ENCODE results near the gene HNRNPL. TPM values are rescaled to one million over a fixed set of nuclear protein-coding genes. Genes with fewer than 3 reads are reported as not detected.

HNRNPL gene
- total and polyA plus RNA-seq, 2 of the 8 experiments (the other 6 are each of a cell fraction or from before 2014, with no cell fraction given): 404 to 779 TPM

DNA sequence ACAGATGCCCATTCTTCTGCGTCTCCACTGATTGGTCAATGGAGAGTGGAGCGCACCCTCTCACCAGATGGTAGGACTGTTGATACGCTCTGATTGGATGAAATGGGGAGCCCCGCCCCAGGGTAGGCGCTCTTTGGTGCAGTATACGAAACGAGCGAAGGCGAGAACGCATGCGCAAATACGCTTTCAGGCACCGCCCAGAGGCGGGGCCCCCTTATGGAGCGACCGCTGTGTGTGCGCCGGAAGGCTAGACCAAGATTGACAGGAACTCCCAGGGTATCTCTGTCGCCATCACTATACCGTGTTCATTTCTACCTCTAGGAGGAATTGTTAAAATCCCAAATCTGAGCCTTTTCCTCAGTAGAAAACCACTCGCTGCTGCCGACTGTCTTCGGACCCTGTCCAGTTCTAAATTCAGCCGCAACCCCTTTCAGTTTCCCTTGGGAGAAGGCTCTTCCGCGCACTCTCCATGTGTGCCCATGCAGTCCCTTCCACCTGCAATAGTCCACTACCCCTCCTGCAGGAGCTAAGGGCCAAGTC lies 720 bp upstream of the HNRNPL start (continued):
- no peak for TF ChIP-seq SP4 (IDR thresholded peaks at IDR 0.05; ENCODE audit: low read length)
- TF ChIP-seq YY1 (IDR thresholded peaks at IDR 0.05; ENCODE audit: low read depth, low read length): 0 out of 2 replicates have a peak, but pooled peaks have one; percentile 28
- peak; percentile 60; the same call in 1 of the 2 replicates for TF ChIP-seq CREB1 (IDR thresholded peaks at IDR 0.05)
- no peak for TF ChIP-seq FOSL1 (IDR thresholded peaks at IDR 0.05; ENCODE audit: insufficient read depth, low read depth, low read length)
- TF ChIP-seq, protein P1, sequence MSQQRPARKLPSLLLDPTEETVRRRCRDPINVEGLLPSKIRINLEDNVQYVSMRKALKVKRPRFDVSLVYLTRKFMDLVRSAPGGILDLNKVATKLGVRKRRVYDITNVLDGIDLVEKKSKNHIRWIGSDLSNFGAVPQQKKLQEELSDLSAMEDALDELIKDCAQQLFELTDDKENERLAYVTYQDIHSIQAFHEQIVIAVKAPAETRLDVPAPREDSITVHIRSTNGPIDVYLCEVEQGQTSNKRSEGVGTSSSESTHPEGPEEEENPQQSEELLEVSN (IDR thresholded peaks at IDR 0.05): no peak
- TF ChIP-seq SIN3A (conservative IDR thresholded peaks at IDR 0.05 in 1 of 2, IDR thresholded peaks at IDR 0.05 in 1 of 2; ENCODE audit: low read depth in 1 of 2, low read length in 2 of 2): peak; percentile 38 to 65; a peak in 2 of 4 replicates
- TF ChIP-seq JUND (IDR thresholded peaks at IDR 0.05; ENCODE audit: low read length): no peak
- no peak for TF ChIP-seq POU5F1 (IDR thresholded peaks at IDR 0.05; ENCODE audit: low read depth, low read length)
- no peak for TF ChIP-seq SUZ12 (IDR thresholded peaks at IDR 0.05; ENCODE audit: low read length)
- TF ChIP-seq CBX8 (IDR thresholded peaks at IDR 0.05; ENCODE audit: borderline replicate concordance, low read depth, low read length): no peak
- TF ChIP-seq SRF (IDR thresholded peaks at IDR 0.05; ENCODE audit: low read depth, low read length): 0 out of 2 replicates have a peak, but pooled peaks have one; percentile 1
- TF ChIP-seq CEBPB (IDR thresholded peaks at IDR 0.05; ENCODE audit: low read depth, low read length): no peak
- TF ChIP-seq, protein P2, sequence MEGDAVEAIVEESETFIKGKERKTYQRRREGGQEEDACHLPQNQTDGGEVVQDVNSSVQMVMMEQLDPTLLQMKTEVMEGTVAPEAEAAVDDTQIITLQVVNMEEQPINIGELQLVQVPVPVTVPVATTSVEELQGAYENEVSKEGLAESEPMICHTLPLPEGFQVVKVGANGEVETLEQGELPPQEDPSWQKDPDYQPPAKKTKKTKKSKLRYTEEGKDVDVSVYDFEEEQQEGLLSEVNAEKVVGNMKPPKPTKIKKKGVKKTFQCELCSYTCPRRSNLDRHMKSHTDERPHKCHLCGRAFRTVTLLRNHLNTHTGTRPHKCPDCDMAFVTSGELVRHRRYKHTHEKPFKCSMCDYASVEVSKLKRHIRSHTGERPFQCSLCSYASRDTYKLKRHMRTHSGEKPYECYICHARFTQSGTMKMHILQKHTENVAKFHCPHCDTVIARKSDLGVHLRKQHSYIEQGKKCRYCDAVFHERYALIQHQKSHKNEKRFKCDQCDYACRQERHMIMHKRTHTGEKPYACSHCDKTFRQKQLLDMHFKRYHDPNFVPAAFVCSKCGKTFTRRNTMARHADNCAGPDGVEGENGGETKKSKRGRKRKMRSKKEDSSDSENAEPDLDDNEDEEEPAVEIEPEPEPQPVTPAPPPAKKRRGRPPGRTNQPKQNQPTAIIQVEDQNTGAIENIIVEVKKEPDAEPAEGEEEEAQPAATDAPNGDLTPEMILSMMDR (IDR thresholded peaks at IDR 0.05; ENCODE audit: control extremely low read depth in 1 of 3, insufficient read depth in 1 of 3, low read depth in 1 of 3, low read length in 3 of 3): no peak
- no peak for TF ChIP-seq TAF1 (IDR thresholded peaks at IDR 0.05; ENCODE audit: low read depth, low read length)
- no peak for TF ChIP-seq TCF12 (IDR thresholded peaks at IDR 0.05; ENCODE audit: low read depth, low read length)
- no peak for TF ChIP-seq GTF2F1 (IDR thresholded peaks at IDR 0.05; ENCODE audit: borderline replicate concordance, low read depth, low read length)
- no peak for TF ChIP-seq EP300 (IDR thresholded peaks at IDR 0.05; ENCODE audit: borderline replicate concordance in 1 of 2, low read depth in 2 of 2, low read length in 2 of 2)
- no peak; the same call in 1 of the 2 replicates for TF ChIP-seq POLR2AphosphoS5 (IDR thresholded peaks at IDR 0.05; ENCODE audit: low read depth, low read length)
- TF ChIP-seq, protein P3, sequence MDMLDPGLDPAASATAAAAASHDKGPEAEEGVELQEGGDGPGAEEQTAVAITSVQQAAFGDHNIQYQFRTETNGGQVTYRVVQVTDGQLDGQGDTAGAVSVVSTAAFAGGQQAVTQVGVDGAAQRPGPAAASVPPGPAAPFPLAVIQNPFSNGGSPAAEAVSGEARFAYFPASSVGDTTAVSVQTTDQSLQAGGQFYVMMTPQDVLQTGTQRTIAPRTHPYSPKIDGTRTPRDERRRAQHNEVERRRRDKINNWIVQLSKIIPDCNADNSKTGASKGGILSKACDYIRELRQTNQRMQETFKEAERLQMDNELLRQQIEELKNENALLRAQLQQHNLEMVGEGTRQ (IDR thresholded peaks at IDR 0.05; ENCODE audit: low read length): no peak
- TF ChIP-seq NRF1 (IDR thresholded peaks at IDR 0.05; ENCODE audit: low read depth, low read length): peak; percentile 36
- peak; percentile 77 for TF ChIP-seq SAP30 (IDR thresholded peaks at IDR 0.05; ENCODE audit: insufficient read depth, insufficient replicate concordance, low read length)

All from H1 (cell line).